HK-2 (cell line): ENCODE data around the gene TBC1D30.
A peak's percentile ranks its signal among the peaks of the same experiment; 100 is the strongest.
"Not testable (repeated sequence)": the region's sequence is repeated elsewhere in the genome, so short reads cannot be mapped to it uniquely, and the experiment has no call there.

Source experiments
- DNase-seq: peaks from one replicate; pipeline ENCODE4 v3.0.0-alpha.2; 2018; ENCODE audit not compliant: unreplicated experiment

The TBC1D30 gene

GRCh38 chr12:64806173-64806572, 18.3 kb upstream of the TBC1D30 start:
- DNase-seq: no peak

- no peak for DNase-seq
Measured at GRCh38 chr12:64806593-64807460, 17.6 kb upstream of the TBC1D30 start.

- no peak for DNase-seq
Measured at GRCh38 chr12:64808110-64808509, 16.3 kb upstream of the TBC1D30 start.

- DNase-seq: no peak
Measured at GRCh38 chr12:64810831-64811230, 13.6 kb upstream of the TBC1D30 start.

- DNase-seq: no peak
Measured at GRCh38 chr12:64813723-64814122, 10.7 kb upstream of the TBC1D30 start.

- no peak for DNase-seq
Measured at GRCh38 chr12:64814432-64814831, 10.0 kb upstream of the TBC1D30 start.

- DNase-seq: no peak
Measured at GRCh38 chr12:64819816-64820402, 4.5 kb upstream of the TBC1D30 start.

- no peak for DNase-seq
Measured at GRCh38 chr12:64820593-64820992, 3.9 kb upstream of the TBC1D30 start.

- DNase-seq: no peak
Measured at GRCh38 chr12:64821116-64821630, 3.3 kb upstream of the TBC1D30 start.

GRCh38 chr12:64824130-64824499, 332 bp upstream of the TBC1D30 start:
- no peak for DNase-seq

GRCh38 chr12:64825143-64826021, 935 bp downstream of the TBC1D30 start:
- no peak for DNase-seq

GRCh38 chr12:64826234-64826633, 1.8 kb downstream of the TBC1D30 start:
- peak; percentile 2 for DNase-seq

- DNase-seq: no peak
Measured at GRCh38 chr12:64828713-64829112, 4.3 kb downstream of the TBC1D30 start.

- DNase-seq: no peak
Measured at GRCh38 chr12:64833928-64834327, 9.5 kb downstream of the TBC1D30 start.

- no peak for DNase-seq
Measured at GRCh38 chr12:64835901-64836300, 11.5 kb downstream of the TBC1D30 start.

- no peak for DNase-seq
Measured at GRCh38 chr12:64836856-64837255, 12.4 kb downstream of the TBC1D30 start.

- no peak for DNase-seq
Measured at GRCh38 chr12:64837427-64837826, 13.0 kb downstream of the TBC1D30 start.

- no peak for DNase-seq
Measured at GRCh38 chr12:64840119-64840518, 15.7 kb downstream of the TBC1D30 start.

- DNase-seq: no peak
Measured at GRCh38 chr12:64840949-64841717, 16.7 kb downstream of the TBC1D30 start.

- not testable (repeated sequence) for DNase-seq
Measured at GRCh38 chr12:64848409-64848808, 24.0 kb downstream of the TBC1D30 start.

GRCh38 chr12:64858882-64859605, 34.6 kb downstream of the TBC1D30 start:
- DNase-seq: no peak
